Central memory CD4-positive, alpha-beta T cell (primary cell): ENCODE results near the gene UNC13A.

Experiments
- DNase-seq: peaks from one replicate; pipeline ENCODE4 v3.0.0; 2022

The UNC13A gene

GRCh38 chr19:17624314-17624991, 63.7 kb downstream of the UNC13A start:
- DNase-seq, result no peak

GRCh38 chr19:17623224-17623935, 64.8 kb downstream of the UNC13A start:
- DNase-seq, result no peak

DNA sequence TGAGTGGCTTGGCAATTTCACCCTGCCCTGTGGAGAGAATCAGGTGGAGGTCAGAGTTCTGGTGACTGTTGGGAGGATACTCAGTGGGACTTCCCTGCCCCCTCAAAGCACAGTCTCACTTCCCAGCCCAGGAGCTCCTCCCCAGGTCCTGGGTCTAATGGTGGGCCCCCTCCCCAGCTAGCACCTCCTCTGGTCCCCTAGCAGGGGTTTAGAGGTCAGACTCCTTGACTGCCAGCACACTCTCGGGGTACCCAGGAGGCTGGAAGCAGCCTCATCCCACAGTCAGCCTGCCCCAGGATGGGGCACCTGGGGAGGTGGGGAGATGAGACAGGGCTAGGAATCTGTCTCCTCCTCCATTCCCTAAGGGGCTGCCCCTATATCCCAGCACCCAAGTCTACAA, 67.5 kb downstream of the UNC13A start:
- DNase-seq, result no peak

GRCh38 chr19:17618936-17619335, 69.2 kb downstream of the UNC13A start:
- no peak for DNase-seq

GRCh38 chr19:17618281-17618903, 69.8 kb downstream of the UNC13A start:
- no peak for DNase-seq

GRCh38 chr19:17617807-17618192, 70.4 kb downstream of the UNC13A start:
- no peak for DNase-seq

- DNase-seq, result no peak
Measured at GRCh38 chr19:17616961-17617806, 71.0 kb downstream of the UNC13A start.

DNA sequence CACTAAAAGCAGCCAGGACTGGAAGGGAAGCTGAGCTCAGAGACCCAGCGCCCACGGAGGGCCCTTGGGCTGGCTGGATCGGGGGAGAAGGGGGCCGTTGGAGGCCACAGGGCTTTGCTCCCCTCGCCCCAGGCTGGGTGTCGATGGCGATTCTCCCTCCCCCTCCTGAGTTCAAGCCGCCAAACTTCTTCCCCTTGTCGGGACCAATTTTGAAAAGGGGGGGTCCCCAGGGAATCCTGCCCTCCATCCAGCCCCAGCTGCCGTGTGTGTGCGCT, 71.5 kb downstream of the UNC13A start:
- DNase-seq, result no peak

DNA sequence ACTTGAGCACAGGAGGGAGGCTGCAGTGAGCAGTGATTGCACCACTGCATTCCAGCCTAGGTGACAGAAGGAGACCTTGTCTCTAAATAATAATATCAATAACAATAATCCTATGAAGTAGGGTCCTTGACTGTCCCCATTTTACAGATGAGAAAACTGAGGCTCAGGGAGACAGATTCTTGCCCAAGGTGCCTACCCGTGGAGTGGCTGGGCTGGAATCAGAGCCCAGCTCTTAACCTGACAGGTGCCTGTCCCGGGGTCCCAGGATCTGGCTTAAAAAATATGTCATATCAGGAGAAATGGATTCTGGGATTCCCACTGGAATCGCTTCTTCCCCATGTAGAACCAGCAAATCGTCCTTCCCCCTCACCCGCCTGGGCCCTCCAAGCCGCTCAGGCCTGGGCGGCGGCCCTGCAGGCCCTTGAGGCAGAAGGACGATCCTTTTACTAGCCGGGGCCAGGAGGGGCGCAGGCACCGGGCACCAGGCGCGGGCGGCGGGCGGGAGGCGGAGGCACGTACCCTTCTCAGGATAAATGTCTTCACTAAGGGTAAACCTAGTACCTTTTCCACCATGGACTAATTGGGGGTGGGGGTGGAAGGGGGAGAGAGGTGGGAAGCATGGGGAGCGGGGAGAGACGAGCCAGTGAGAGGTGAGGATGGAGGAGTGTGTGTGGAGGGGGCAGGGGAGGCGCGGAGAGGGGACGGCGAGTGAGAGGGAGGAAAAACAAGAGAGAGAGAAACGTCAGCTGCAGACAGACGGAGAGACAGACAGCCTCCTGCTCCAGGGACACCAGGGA, 72.1 kb downstream of the UNC13A start:
- no peak for DNase-seq

DNA sequence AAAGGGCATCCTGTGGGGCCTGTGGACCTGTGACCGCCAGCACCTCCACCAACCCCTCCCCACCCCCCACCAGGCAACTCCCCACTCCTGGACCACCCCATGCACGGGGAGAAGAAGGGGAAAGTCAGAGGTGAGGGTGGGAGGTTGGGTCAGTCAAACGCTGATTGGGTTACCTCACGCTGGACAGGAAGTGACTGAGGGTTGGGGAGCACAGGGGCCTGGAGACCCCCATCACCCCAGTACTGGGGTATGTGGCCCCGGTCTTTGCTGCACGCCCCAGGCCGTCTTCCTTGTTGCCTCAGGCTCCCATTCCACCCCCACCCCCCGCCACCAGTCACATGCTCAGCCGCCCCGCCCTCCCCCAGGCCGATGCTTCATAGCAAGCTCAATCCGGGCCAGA, 73.7 kb downstream of the UNC13A start:
- no peak for DNase-seq

DNA sequence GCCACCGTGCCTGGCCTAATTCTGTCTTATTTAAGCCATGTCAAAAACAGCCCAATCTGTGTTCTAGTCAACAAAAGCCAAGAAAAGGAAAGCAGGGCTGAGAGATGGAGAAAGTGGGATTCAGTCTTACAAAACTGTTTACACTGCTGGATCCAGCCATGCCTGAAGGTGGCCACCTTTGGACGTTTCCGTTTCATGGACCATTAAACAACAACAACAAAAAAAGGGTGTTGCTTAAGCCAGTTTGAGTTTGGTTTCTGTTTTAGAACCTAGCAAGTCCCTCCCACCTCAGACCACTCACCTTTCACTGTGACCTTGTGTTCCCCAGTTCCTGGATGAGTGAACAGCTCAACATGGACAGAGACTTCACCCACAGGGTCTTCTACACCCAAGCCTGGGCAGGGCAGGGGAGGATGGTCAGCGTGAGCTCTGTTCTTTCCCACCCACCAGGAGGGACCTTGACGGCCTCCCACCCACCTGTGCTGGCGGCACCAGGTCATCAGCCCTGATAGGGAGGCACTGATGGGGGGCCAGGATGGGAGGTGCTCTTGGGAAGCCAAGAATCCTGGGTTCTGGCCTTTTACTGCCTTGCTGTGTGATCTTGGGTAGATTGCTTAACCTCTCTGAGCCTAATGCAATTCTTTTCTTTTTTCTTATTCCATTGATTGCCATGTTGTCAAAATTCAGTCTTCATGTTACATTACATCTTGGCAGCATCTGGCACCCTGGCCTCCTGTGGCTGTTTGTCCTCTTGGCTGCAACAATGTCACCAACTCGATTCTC, 76.5 kb downstream of the UNC13A start:
- no peak for DNase-seq

- no peak for DNase-seq
Measured at GRCh38 chr19:17610384-17610783, 77.8 kb downstream of the UNC13A start.

DNA sequence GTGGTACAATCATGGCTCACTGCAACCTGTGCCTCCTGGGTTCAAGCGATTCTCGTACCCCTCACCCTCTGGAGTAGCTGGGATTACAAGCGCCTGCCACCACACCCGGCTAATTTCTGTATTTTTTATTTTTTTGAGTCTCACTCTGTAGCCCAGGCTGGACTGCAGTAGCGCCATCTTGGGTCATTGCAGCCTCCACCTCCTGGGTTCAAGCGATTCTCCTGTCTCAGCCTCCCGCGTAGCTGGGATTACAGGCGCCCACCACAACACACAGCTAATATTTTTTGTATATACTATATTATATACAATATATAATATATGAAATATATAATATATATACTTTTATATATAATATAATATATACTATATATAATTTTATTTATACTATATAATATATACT, 80.2 kb downstream of the UNC13A start:
- no peak for DNase-seq

DNA sequence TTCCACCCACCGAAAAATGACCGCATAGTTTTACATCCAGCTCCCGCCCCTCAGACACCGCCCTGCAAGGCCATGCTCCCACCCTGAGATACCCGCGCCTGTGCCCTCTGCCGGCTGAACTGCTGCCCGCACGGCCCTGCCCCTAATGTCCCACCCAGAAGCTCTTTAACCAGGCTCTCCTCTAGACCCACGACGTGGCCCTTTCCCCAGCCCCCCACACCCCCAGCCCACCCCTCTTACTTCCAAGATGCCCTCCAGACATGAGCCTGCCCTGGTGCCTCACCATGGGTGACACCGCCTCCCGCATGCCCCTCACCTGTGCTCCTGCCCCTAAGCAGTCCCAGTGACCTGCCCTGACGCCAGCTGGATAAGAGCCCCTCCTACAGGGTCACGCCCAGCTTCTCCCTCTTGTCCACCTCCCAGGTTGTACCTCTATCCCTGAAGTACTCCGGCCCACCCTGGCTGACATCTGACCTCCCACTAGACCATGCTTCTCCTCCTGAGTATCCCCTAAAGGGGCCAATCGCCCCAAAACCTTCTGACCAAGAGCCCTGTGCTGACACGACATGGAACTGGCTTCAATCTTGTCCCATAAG, 81.5 kb downstream of the UNC13A start:
- DNase-seq, result no peak

DNA sequence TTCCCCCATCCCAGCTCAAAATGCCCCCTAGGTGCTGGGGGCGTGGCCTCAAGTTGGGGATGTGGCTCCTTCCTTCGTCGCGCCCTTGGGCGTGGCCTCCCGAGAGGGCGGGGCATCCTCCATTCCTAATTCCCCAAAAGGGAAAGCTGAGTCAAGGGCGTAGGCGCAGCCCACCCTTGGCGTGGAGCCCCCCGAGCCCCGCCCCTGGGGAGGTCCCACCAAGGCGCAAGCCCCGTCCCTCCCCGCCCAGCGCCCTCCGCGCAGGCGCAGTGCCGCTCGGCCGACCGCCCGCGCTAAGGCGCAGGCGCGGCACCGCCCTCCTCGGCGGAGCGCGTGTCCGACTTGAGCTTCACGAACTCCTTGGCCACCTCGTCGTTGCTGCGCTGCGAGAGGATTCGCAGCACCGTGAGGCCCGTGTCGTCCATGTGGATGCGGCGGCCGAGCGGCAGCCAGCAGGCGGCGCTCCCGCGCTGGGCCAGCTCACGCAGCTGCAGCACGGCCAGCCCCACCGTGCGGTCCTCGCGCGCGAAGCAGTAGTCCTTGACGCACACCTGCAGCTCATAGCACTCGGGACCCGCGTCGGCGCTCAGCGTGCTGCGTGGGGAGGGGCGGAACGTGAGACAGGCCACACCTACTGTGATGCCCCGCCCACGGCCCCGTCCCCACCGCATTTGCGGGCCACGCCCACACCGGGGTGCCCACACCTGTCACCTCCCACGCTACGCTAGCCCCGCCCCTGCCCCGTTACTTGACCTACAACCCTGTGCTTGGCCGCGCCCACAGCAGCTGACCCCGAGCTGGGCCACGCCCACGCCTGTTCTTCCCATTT, 82.2 kb downstream of the UNC13A start:
- DNase-seq, result peak; percentile 85

DNA sequence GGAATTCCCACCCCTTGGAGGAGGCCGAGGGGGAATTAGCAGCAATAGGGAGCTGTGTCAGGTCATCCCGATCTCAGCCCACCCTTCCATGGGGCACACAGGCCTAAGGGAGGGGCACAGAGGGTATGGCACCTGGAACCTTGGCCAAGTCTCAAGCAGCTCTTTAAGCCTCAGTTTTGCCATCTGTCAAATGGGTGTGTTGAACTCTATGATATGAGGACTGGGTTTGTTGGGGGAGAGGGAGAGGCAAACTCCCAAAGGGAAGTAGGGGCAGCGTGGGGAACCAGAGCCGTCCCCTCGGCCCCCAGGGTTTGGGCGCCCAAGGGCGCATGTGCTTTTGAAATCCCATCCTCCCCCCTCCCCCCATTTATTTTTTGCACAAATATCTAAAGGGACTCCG, 83.0 kb downstream of the UNC13A start:
- no peak for DNase-seq

DNA sequence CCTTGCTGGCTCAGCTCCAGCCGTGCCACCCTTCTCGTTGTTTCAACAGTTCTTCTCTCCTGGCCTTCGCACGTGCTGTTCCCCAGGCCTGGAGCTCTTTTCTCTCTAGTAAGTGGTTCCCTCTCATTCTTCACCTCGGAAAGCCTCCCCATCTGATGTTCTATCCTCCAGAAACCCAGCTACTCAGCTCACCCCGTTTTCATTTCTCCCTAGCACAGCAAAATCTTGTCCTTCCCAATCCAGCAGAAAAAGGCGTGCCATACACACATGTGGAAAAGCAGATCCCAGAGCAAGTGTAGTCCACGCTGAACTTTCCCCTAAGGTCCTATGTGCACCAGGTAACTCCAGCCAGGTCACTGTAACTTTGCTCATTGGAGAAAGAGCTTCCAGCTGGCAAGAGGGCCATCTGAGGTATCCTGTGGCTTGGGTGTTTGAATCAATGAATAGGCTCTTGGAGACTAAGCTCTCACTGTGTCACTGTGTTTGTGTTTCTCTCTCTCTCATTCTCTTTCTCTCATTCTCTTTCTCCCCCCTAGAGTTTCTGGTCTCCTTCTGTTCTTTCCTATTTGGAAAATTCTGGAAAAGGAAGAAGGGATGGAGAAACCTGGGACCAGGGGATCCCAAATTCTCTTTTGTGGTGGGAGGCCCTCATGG, 83.7 kb downstream of the UNC13A start:
- DNase-seq, result no peak

- no peak for DNase-seq
Measured at GRCh38 chr19:17602872-17603510, 85.2 kb downstream of the UNC13A start.

GRCh38 chr19:17602217-17602616, 85.9 kb downstream of the UNC13A start:
- no peak for DNase-seq
